ENCODE measurements around the gene PTGR3. TPM values are rescaled to one million over a fixed set of nuclear protein-coding genes. Genes with fewer than 3 reads are reported as not detected.

PTGR3 gene
- total RNA-seq, 1 experiment from 2014 or later: 24.0 TPM

- DNase-seq (ENCODE audit: low read depth): no peak
Measured at GRCh38 chr18:75216212-75216910, 7.4 kb upstream of the PTGR3 start.

GRCh38 chr18:75215663-75216062 is 6.7 kb upstream of the PTGR3 start:
- DNase-seq (ENCODE audit: low read depth): no peak

- DNase-seq (ENCODE audit: low read depth): no peak
Measured at GRCh38 chr18:75214766-75215510, 6.0 kb upstream of the PTGR3 start.

DNA sequence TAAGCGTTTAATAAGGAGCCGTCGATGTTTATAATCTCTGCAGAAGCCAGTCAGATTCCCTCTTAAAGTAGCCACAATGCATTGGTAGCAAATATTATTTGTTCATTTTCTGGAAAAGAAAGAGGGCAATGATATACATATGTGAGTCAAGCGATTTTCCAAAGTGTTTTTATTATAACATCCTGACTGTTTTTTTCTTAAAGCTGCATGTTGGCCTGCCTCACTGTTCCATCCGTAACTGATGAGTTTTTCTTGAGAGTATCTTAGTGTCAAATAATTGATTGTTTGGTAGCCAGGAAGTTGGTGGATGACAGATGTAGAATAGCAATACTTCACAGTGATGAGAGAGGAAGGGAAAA is 5.4 kb upstream of the PTGR3 start:
- no peak for DNase-seq (ENCODE audit: low read depth)

GRCh38 chr18:75213611-75214331 is 4.8 kb upstream of the PTGR3 start:
- DNase-seq (ENCODE audit: low read depth): peak; percentile 14

DNA sequence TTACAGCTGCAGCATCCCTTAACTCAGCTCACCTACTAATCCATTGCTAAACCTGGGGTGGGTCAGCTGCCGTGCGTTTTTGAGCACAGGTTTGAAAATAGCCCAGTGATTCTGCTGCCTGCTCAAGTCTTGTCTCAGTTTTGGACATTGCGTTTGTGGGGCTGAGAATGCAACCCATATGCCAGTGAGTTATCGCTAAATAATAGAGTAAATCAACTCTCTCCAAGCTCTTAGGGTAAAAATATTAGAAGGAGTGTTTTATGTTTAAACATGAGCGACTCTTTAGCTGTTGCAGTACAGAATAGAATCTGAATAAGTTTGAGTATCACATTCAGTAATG is 3.8 kb upstream of the PTGR3 start:
- DNase-seq (ENCODE audit: low read depth): no peak

DNA sequence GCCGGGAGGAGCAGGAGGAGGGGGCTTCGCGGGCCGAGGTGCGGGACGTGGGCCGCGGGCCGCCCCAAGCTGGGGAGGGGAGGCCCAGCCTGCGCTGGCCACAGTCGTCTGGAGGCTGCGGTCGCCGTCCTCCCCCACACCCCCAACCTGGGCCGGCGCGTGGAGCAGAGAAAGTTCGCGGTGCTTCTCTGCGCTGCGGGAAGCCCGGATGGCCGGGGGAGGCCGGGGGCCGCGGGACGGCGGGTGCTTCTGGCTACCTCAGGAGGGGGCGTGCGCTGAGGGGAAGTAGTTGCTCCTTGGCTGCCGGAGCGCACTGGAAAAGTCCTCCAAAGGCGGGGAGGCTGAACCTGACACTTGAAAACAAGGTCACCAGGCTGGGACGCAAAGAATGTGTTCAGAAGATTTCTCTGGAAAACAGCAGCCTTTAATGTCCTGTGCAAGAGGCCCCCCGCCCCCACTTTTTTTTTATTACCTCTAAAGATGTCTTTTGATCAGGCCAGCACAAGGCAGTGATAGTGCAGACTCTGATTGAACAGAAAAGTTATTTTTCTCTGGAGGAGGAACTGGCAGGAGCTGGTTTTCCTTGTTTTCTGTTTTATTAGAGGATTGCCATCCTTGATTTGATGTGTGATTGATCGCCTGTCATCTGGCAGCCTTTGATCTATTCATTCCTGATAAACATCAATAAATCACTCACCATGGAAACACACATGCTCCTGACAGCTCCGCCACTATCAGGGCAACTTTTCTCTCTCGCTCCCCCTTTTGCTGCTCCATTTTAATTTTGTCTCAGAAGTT is 3.2 kb upstream of the PTGR3 start:
- DNase-seq (ENCODE audit: low read depth): peak; percentile 15

- no peak for DNase-seq (ENCODE audit: low read depth)
Measured at GRCh38 chr18:75211626-75211952, 2.6 kb upstream of the PTGR3 start.

GRCh38 chr18:75211002-75211621 is 2.2 kb upstream of the PTGR3 start:
- no peak for DNase-seq (ENCODE audit: low read depth)

- DNase-seq (ENCODE audit: low read depth): peak; percentile 87
Measured at GRCh38 chr18:75210274-75211001, 1.5 kb upstream of the PTGR3 start, which contains the start of gene TSHZ1. Gene TSHZ1, plus strand, starts transcription at chr18:75210797. Its CDS starts 1,080 bp downstream, at chr18:75211877.

- DNase-seq (ENCODE audit: low read depth): no peak
Measured at GRCh38 chr18:75209951-75210258, 966 bp upstream of the PTGR3 start.

GRCh38 chr18:75208836-75209128 is 157 bp downstream of the PTGR3 start:
- DNase-seq (ENCODE audit: low read depth): no peak

GRCh38 chr18:75208155-75208835 is 644 bp downstream of the PTGR3 start:
- peak; percentile 47 for DNase-seq (ENCODE audit: low read depth)

DNA sequence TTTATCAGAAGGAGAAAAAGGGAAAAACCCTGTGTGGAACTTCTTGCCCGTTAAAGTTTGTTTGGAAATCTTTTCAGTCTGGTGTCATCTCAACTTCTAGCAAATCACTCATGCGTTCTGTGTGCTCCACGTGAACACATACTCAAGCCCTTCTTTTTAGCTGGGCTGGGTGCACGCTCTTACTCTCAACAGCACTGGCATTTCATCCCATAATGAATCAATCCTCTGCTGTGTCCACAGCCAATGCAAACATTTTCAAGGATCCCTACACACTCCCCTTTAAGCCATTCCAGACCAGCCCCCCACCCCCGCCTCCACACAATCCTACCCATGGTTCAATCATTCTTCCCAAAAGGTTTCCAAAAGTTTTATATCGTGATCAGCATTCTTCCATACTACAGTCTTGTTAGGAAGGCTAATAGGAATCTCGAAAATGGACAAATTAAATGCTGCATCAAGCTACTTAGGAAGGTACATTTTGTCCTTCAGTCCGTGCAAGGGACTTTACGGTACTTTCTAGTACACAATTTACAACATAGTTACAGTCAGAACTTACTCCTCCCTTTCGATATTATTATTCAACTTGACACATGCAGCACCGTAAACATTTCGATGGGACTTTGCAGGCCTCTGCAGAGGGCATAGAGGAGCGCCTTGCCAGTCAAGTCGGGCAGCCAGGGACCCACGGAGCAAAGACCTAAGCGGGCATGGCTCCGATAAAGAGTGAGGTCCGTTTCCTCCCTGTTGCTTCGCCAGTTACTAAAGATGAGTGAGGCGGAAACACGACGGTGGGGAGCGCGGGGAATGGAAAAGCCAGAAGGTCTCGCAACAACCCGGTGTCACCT is 1.4 kb downstream of the PTGR3 start:
- DNase-seq (ENCODE audit: low read depth): peak; percentile 42

GRCh38 chr18:75206452-75207309 is 2.3 kb downstream of the PTGR3 start:
- DNase-seq (ENCODE audit: low read depth): no peak

- no peak for DNase-seq (ENCODE audit: low read depth)
Measured at GRCh38 chr18:75205514-75206132, 3.3 kb downstream of the PTGR3 start.

DNA sequence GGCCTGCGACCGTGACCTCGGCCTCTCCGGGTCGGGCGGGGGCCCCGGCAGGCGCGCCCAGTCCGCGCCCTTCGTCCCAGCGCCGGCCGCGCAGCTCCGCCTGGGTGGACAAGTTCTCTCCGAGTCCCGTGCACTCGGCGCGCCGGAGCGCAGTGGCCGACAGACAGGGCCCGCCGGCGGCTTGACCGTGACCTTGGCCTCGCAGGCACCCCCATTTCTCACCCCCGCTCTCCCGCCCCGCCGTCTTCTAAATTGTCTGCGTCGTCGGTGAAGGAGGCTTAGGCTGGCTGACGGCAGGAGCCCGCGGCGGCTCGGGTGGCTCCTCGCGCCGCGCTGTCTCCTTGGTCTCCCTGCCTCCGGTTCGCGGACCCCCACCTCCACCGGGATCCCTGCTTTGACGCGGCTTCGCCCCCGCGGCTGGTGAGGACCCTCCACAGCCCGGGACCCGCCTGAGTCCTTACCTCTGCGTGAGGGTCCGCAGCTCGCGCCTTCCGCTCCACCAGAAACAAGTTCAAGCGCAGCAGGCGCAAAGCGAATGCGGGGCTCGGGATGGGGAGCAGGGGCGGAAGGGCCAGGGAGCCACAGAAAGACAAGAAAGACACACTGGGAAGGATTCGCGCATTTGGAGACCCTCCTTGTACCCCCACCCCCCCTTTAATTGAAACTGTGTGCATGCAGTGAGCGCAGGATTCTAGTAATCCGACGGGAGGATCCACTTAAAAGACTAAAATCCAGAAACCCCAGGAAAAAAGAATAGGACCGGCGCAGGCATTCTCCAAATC is 4.0 kb downstream of the PTGR3 start:
- DNase-seq (ENCODE audit: low read depth): no peak

Measured in HT1080 (cell line).